ENCODE data around the gene TGFBR1.

- TF ChIP-seq EP300 (IDR thresholded peaks at IDR 0.05) (no peak), CTCF (IDR thresholded peaks at IDR 0.05) (no peak)
Observed at GRCh38 chr9:99166149-99166548, 61.2 kb downstream of the TGFBR1 start.

All from tibial nerve (tissue), 4 donors.